Heart right ventricle (tissue), 16 donors: ENCODE data around the gene TTN. TPM values are rescaled to one million over a fixed set of nuclear protein-coding genes. Genes with fewer than 3 reads are reported as not detected.
"Not testable (repeated sequence)": the region's sequence is repeated elsewhere in the genome, so short reads cannot be mapped to it uniquely, and the experiment has no call there.

ENCODE experiments used
- ATAC-seq, 8 donors: fragments of 200-7000 bp; cut with Tn5 transposase; one replicate each; pipeline ENCODE4 v1.9.1; 2020; ENCODE audit warnings: mild to moderate bottlenecking in 8 of 8, moderate library complexity in 8 of 8, moderate number of reproducible peaks in 1 of 8
- DNase-seq, 2 donors: peaks; one replicate each; pipeline ENCODE4 v3.0.0-alpha.2; 2020
- H3K27ac ChIP-seq, 10 donors: fragments of 200-600 bp; sonication (generic) in 2 of 10; one replicate each; pipeline versions ENCODE4 v1.5.0 to v1.8.0; 2020 to 2022; ENCODE audit warnings: mild to moderate bottlenecking in 3 of 10
- H3K27me3 ChIP-seq, 7 donors: fragments of 200-600 bp; one replicate each; pipeline ENCODE4 v1.8.0; 2021 to 2022; ENCODE audit warnings: mild to moderate bottlenecking in 2 of 7
- H3K36me3 ChIP-seq, 9 donors: fragments of 200-600 bp; sonication (generic) in 1 of 9; one replicate each; pipeline versions ENCODE4 v1.5.0 to v1.8.0; 2020 to 2022; ENCODE audit warnings: mild to moderate bottlenecking in 2 of 9
- H3K4me1 ChIP-seq, 9 donors: fragments of 200-600 bp; sonication (generic) in 1 of 9; one replicate each; pipeline versions ENCODE4 v1.5.0 to v1.8.0; 2020 to 2022; ENCODE audit warnings: mild to moderate bottlenecking in 4 of 9
- H3K4me3 ChIP-seq, 10 donors: fragments of 200-600 bp; sonication (generic) in 2 of 10; one replicate each; pipeline versions ENCODE4 v1.5.0 to v1.8.0; 2020 to 2022; ENCODE audit warnings: mild to moderate bottlenecking in 7 of 10, moderate library complexity in 2 of 10
- H3K9me3 ChIP-seq, 11 donors: fragments of 200-600 bp in 10 of 11; sonication (generic) in 2 of 11; one replicate each; pipeline versions ENCODE4 v1.5.0 to v1.8.0; 2013 to 2022; ENCODE audit warnings: mild to moderate bottlenecking in 2 of 11, control low read depth in 1 of 11, moderate library complexity in 1 of 11
- WGBS, 2 donors: extraction: QIAGEN DNeasy Blood & Tissue Kit; methylation state at CpG; one replicate each; pipeline ENCODE4 v1.1.7; 2013; ENCODE audit warnings: inconsistent platforms in 1 of 2; 5-methylcytosine and 5-hydroxymethylcytosine counted together
- intact Hi-C, 10 donors: fragments of 100-400 bp; cut with DNase I; formaldehyde crosslinking; loops; one replicate each; pipeline versions ENCODE4 v1.11.1 to v1.14.2; 2022
- polyA plus RNA-seq, 2 donors: library from polyadenylated mRNA; stranded (reverse); fragments of 200-250 nt; gene quantifications; one replicate each; pipeline ENCODE4 v1.2.3, GENCODE V29; 2013
- total RNA-seq, 10 donors: library from RNA; stranded (reverse); fragmentation: NEBNext Ultra II Directional in 3 of 10; extraction: Animal tissue kit (Norgen Biotek cat#: 25700) in 3 of 10; gene quantifications; one replicate each; pipeline versions ENCODE4 v1.2.1 to v1.2.4, GENCODE V29; 2021 to 2023
- TF ChIP-seq, protein P1 (sequence below), 9 donors: fragments of 200-600 bp; sonication (generic) in 2 of 9; IDR thresholded peaks; one replicate each; pipeline versions ENCODE4 v1.5.0 to v1.8.0; 2021 to 2022; ENCODE audit warnings: antibody characterized with exemption in 9 of 9, mild to moderate bottlenecking in 5 of 9, moderate library complexity in 1 of 9
- donor health status: Arrhythmogenic right ventricular cardiomyopathy.
- donor health status: ischemic (EF 13 %, LVEDD 7.1; RV severe dilation, severe dysfunction).
- donor health status: healthy with polysubstance abuse.
- donor health status: DM: no; HTN: yes; CAD: no.
- donor health status: DM: no; HTN: no; CAD: no.
- donor health status: ischemic (EF 25% LVEDD 6.9; RV normal size, moderate dysfunction).
- donor health status: ischemic (EF 25% LVEDD 5.7; RV mildly dilated, moderate dysfunction).
- donor health status: healthy.
- donor health status: DM: yes; HTN: yes; CAD: no.
- donor health status: Ischemic cardiomyopathy.
- donor health status: ischemic (EF 35%, LVEDD 5.7; RV mildly dilated, moderate dysfunction).
- donor health status: nonischemic (EF 11% LVEDD 7.7; RV severe dilation, severe dysfunction).
- donor health status: DM: yes; HTN: yes; CAD: no.
- donor health status: PGD.
- donor health status: ischemic (EF 29% LVEDD 5.4; RV normal size, mild dysfunction).
- donor health status: nonischemic (EF 23%, LVEDD 6.1; RV moderate dilation, normal function).

The TTN gene
- total and polyA plus RNA-seq, 12 donors: 65.7 to 4,921 (median 3,636) TPM

DNA sequence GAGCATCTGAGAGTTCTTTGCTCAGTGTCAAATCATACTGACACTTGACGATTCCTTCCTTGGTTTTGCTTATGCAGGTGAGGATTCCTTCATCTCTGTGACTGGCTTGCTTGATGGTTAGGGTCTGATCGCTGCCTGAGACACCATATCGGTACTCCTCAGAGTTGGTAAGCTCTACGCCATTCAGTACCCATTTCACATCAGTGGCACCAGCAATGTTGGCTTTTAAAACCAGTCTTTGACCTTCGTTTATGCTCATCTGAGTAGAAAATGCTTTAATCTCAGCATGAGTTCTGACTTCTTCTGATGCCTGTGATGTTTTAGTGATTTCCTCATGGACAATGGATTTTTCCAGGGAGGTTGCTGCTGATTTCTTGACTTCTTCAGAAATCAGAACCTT lies 278.6 kb downstream of the TTN start:
- ATAC-seq (no peak), DNase-seq (no peak)
- no peaks in the 10 kb centered on the region for H3K9me3 ChIP-seq
- peaks cover 0 to 39% (median 5%) of the 10 kb centered on the region in 9 donors for H3K4me1 ChIP-seq
- 90% methylated on average over 5 of the region's 5 CpGs for WGBS, 2 donors
- H3K27ac ChIP-seq: no peak overlapping the region
- no peak overlapping the region for H3K4me3 ChIP-seq
- TF ChIP-seq, protein P1, sequence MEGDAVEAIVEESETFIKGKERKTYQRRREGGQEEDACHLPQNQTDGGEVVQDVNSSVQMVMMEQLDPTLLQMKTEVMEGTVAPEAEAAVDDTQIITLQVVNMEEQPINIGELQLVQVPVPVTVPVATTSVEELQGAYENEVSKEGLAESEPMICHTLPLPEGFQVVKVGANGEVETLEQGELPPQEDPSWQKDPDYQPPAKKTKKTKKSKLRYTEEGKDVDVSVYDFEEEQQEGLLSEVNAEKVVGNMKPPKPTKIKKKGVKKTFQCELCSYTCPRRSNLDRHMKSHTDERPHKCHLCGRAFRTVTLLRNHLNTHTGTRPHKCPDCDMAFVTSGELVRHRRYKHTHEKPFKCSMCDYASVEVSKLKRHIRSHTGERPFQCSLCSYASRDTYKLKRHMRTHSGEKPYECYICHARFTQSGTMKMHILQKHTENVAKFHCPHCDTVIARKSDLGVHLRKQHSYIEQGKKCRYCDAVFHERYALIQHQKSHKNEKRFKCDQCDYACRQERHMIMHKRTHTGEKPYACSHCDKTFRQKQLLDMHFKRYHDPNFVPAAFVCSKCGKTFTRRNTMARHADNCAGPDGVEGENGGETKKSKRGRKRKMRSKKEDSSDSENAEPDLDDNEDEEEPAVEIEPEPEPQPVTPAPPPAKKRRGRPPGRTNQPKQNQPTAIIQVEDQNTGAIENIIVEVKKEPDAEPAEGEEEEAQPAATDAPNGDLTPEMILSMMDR (IDR thresholded peaks at IDR 0.05): no peak
- intact Hi-C loops: no loop called here
- H3K27me3 ChIP-seq: no peaks in the 10 kb centered on the region
- peaks cover 0 to 82% (median 59%) of the 10 kb centered on the region in 9 donors for H3K36me3 ChIP-seq

DNA sequence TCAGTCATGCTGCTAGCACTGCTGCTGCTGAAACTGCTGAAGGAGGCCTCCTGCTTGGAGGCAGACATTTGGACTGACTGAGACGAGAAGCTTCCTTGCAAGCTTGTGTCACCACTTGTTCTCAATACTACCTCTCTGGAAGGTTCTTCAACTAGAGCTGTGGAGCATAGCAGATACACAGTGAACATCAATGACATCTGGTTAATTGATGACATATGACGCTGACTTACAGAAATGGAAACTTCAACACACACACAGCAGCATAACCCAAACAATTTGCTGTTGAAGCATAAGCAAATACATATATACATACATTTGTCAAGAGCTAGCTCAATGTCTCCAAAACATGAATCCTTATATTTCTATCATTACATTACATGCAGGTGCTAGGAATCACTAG lies 279.6 kb downstream of the TTN start:
- H3K36me3 ChIP-seq: peaks cover 0 to 71% (median 50%) of the 10 kb centered on the region in 9 donors
- no peaks in the 10 kb centered on the region for H3K27me3 ChIP-seq
- WGBS, 2 donors: 90 to 91% methylated on average over 2 of the region's 2 CpGs

DNA sequence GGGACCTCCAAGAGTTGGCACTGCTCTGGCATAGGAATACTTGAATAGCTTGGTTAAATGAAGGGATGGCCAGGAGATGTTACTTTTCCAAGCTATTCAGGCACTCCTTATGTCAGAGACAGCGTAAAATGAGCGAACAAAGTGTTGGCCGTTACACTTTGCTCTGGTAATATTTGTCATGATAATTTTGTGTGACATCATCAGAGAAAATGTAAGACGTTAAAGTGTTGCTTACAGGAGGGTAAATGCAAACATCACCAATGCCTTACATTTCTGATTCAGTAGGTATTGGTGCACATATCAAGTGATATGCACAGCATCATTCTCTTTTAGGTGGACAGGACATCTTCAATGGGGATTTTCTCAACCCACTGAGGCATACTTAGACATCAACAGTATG lies 281.0 kb downstream of the TTN start:
- 94 to 96% methylated on average over 4 of the region's 4 CpGs for WGBS, 2 donors
- Histone ChIP-seq H3K27me3 (no peaks in the 10 kb centered on the region), H3K4me1 (peaks cover 0 to 37% (median 5%) of the 10 kb centered on the region in 9 donors), H3K9me3 (no peaks in the 10 kb centered on the region), H3K36me3 (peaks cover 0 to 67% (median 37%) of the 10 kb centered on the region in 9 donors), H3K27ac (no peak overlapping the region), H3K4me3 (no peak overlapping the region)
- no peak for DNase-seq
- intact Hi-C loops: no loop called here
- ATAC-seq: no peak
- TF ChIP-seq, protein P1 (IDR thresholded peaks at IDR 0.05): no peak

More for the DNA sequence above, 279.6 kb downstream of the TTN start:
- H3K4me1 ChIP-seq: peaks cover 0 to 39% (median 5%) of the 10 kb centered on the region in 9 donors
- ATAC-seq (no peak), DNase-seq (no peak)
- intact Hi-C loops: no loop called here
- H3K4me3 ChIP-seq: no peak overlapping the region
- TF ChIP-seq, protein P1 (IDR thresholded peaks at IDR 0.05): no peak
- no peak overlapping the region for H3K27ac ChIP-seq
- H3K9me3 ChIP-seq: no peaks in the 10 kb centered on the region

DNA sequence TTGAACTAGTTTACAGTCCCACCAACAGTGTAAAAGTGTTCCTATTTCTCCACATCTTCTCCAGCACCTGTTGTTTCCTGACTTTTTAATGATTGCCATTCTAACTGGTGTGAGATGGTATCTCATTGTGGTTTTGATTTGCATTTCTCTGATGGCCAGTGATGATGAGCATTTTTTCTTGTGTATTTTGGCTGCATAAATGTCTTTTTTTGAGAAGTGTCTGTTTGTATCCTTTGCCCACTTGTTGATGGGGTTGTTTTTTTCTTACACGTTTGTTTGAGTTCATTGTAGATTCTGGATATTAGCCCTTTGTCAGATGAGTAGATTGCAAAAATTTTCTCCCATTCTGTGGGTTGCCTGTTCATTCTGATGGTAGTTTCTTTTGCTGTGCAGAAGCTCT lies 281.8 kb downstream of the TTN start:
- ATAC-seq, intact Hi-C loops, DNase-seq, H3K27me3 ChIP-seq, H3K27ac ChIP-seq, H3K9me3 ChIP-seq, H3K4me3 ChIP-seq: not testable (repeated sequence)
- Histone ChIP-seq H3K36me3 (peaks cover 0 to 59% (median 29%) of the 10 kb centered on the region in 9 donors), H3K4me1 (peaks cover 0 to 35% (median 5%) of the 10 kb centered on the region in 9 donors)
- WGBS, 2 donors: 50 to 57% methylated on average over 1 of the region's 1 CpG

DNA sequence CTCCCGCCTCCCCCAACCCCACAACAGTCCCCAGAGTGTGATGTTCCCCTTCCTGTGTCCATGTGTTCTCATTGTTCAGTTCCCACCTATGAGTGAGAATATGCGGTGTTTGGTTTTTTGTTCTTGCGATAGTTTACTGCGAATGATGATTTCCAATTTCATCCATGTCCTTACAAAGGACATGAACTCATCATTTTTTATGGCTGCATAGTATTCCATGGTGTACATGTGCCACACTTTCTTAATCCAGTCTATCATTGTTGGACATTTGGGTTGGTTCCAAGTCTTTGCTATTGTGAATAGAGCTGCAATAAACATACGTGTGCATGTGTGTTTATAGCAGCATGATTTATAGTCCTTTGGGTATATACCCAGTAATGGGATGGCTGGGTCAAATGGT lies 282.2 kb downstream of the TTN start:
- Histone ChIP-seq H3K36me3 (peaks cover 0 to 54% (median 25%) of the 10 kb centered on the region in 9 donors), H3K4me1 (peaks cover 0 to 31% (median 5%) of the 10 kb centered on the region in 9 donors)
- H3K27ac ChIP-seq, DNase-seq, H3K4me3 ChIP-seq, intact Hi-C loops, H3K9me3 ChIP-seq, H3K27me3 ChIP-seq, ATAC-seq: not testable (repeated sequence)
- 85 to 95% methylated on average over 1 to 4 of the region's 5 CpGs for WGBS, 2 donors
